SK-N-MC (cell line): ENCODE measurements around the gene RASGRP3.

Source experiments
- DNase-seq: peaks from one replicate; pipeline ENCODE4 v3.0.0-alpha.2; 2011; ENCODE audit warnings: low read depth, low spot score
- H3K27ac ChIP-seq: fragments of 200-600 bp; sonication (generic); 2 replicates; pipeline ENCODE4 v1.5.1; 2016; ENCODE audit warnings: mixed run types
- H3K36me3 ChIP-seq: fragments of 200-600 bp; sonication (generic); 2 replicates; pipeline ENCODE4 v1.6.1; 2017; ENCODE audit warnings: antibody characterized with exemption, low read length, mixed read lengths; ENCODE audit not compliant: insufficient read depth
- H3K4me3 ChIP-seq: fragments of 200-600 bp; sonication (generic); 2 replicates; pipeline ENCODE4 v1.5.1; 2016
- H3K9ac ChIP-seq: fragments of 200-600 bp; sonication (generic); 2 replicates; pipeline ENCODE4 v1.8.0; 2017; ENCODE audit warnings: mixed run types, mixed read lengths; ENCODE audit not compliant: insufficient read length
- H3K9me3 ChIP-seq: fragments of 200-600 bp; sonication (generic); 2 replicates; pipeline ENCODE4 v1.6.1; 2017; ENCODE audit warnings: low read depth, mild to moderate bottlenecking, antibody characterized with exemption, low read length, moderate library complexity, mixed read lengths
- EZH2 ChIP-seq: fragments of 200-600 bp; sonication (generic); IDR thresholded peaks from one replicate; pipeline ENCODE4 v1.6.1; 2017; ENCODE audit warnings: antibody characterized with exemption
- FOXP2 ChIP-seq: optimal IDR thresholded peaks from 2 replicates; pipeline ENCODE3; 2011; ENCODE audit warnings: mild to moderate bottlenecking, moderate library complexity; ENCODE audit not compliant: insufficient read depth; ENCODE audit errors: extremely low read length, control extremely low read depth
- POLR2AphosphoS5 ChIP-seq: IDR thresholded peaks from 2 replicates; pipeline ENCODE4 v1.6.1; 2012; ENCODE audit warnings: mild to moderate bottlenecking, low read depth, low read length, borderline replicate concordance

RASGRP3 gene

DNA sequence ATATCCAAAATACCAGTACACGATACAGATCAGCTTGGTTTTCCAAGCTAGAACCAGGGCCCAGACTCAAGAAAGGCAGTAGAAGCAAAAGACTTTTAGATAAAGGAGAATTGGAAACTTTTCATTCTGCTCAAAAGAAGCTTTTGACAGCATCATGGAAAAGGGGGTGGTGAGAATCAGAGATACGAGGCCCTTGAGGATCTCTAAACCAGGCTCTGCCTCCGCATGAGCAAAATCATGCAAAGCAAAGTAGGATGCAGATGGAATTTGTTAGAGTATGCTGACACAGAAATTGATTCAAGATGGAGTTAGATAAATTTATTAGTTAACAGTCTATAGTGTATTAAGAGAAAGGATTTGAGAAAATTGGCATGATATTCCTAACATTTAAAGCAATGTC lies 82.9 kb downstream of the RASGRP3 start:
- no peak overlapping the region for H3K9ac ChIP-seq
- no peak overlapping the region for H3K4me3 ChIP-seq
- no peak for DNase-seq
- TF ChIP-seq POLR2AphosphoS5, result no peak
- no peak for TF ChIP-seq FOXP2
- TF ChIP-seq EZH2, result no peak
- no peaks in the 10 kb centered on the region for H3K9me3 ChIP-seq
- peak overlapping the region; percentile 44 for H3K27ac ChIP-seq
- no peaks in the 10 kb centered on the region for H3K36me3 ChIP-seq

DNA sequence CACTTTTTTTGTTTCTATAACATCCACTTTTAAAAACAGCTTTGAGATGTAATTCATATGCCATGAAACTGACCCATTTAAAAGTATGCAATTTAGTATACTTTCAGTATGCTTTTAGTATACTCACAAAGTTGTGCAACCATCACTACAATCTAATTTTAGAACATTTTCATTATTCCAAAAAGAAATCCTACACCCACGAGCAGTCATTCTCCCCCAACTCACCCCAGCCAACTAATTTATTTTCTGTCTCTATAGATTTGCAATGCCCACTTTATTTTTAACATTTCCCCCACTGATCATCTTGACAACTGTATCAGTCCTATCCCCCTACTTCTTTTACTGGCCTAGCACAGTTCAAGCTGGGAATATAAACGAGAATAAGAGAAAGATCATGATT lies 83.6 kb downstream of the RASGRP3 start:
- no peaks in the 10 kb centered on the region for H3K36me3 ChIP-seq
- peak overlapping the region; percentile 44 for H3K27ac ChIP-seq
- H3K4me3 ChIP-seq, result no peak overlapping the region
- no peaks in the 10 kb centered on the region for H3K9me3 ChIP-seq
- DNase-seq, result no peak
- H3K9ac ChIP-seq, result no peak overlapping the region
- no peak for TF ChIP-seq FOXP2
- no peak for TF ChIP-seq EZH2
- TF ChIP-seq POLR2AphosphoS5, result no peak

DNA sequence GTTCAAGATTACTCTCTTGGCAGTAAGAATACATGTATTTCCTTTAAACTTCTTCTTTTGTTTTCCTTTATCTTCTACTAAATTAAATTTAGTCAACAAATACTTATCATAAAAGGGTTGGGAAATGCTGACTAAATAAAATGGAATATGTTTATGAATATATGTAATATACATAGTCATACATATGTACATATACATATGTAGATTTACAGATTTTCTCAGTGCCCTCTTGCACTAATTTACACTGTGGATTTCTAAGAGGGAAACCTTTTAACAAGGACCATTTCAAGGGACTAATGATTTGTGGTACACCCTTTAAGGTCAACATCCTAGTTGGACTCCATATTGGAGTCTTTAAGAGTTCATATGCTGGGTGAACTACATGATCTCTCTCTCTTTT lies 85.4 kb downstream of the RASGRP3 start:
- H3K27ac ChIP-seq, result no peak overlapping the region
- no peaks in the 10 kb centered on the region for H3K36me3 ChIP-seq
- no peak overlapping the region for H3K9ac ChIP-seq
- H3K9me3 ChIP-seq, result no peaks in the 10 kb centered on the region
- DNase-seq, result no peak
- TF ChIP-seq EZH2, result no peak
- TF ChIP-seq FOXP2, result no peak
- no peak for TF ChIP-seq POLR2AphosphoS5
- no peak overlapping the region for H3K4me3 ChIP-seq

DNA sequence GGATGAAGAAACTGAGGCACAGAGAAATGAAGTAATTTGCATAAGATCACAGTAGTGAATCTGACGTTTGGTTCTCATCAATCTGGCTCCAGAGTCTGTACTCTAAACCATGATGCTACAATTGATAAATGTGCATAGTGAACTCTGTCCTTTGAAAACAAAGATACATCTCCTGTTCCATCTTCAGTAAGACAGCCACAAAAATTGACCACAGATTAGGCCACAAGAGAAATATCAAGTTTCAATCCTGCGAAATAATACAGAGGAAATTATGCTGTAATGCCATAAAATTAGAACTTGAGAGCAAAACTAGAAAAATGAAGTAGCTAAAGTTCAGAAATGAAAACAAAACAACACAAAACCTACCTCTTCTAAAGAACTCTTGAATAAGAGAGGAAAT lies 94.2 kb downstream of the RASGRP3 start:
- Histone ChIP-seq H3K4me3 (no peak overlapping the region), H3K9ac (no peak overlapping the region), H3K36me3 (no peaks in the 10 kb centered on the region), H3K9me3 (no peaks in the 10 kb centered on the region), H3K27ac (no peak overlapping the region)
- DNase-seq, result no peak
- TF ChIP-seq FOXP2, result no peak

DNA sequence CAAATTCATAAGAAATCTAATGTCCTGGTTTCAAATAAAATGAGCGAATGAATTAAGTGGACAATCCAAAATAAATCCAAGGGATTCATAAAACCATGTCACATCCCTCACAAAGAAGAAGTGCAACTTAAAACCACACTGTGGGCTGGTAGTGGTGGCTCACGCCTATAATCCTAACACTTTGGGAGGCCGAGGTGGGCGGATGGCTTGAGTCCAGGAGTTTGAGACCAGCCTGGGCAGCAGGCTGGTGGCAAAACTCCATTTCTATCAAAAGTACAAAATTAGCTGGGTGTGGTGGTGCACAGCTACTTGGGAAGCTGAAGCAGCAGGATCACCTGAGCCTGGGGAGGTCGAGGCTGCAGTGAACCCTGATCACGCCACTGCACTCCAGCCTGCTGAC lies 97.2 kb downstream of the RASGRP3 start:
- no peak for DNase-seq
- no peak overlapping the region for H3K27ac ChIP-seq
- no peak overlapping the region for H3K9ac ChIP-seq
- no peak overlapping the region for H3K4me3 ChIP-seq
- no peaks in the 10 kb centered on the region for H3K36me3 ChIP-seq
- no peak for TF ChIP-seq POLR2AphosphoS5
- no peak for TF ChIP-seq EZH2
- TF ChIP-seq FOXP2, result no peak
- H3K9me3 ChIP-seq, result no peaks in the 10 kb centered on the region

- H3K27ac ChIP-seq, result no peak overlapping the region
- DNase-seq, result no peak
- no peak overlapping the region for H3K9ac ChIP-seq
- H3K9me3 ChIP-seq, result no peaks in the 10 kb centered on the region
- H3K36me3 ChIP-seq, result no peaks in the 10 kb centered on the region
- H3K4me3 ChIP-seq, result no peak overlapping the region
- no peak for TF ChIP-seq EZH2
- TF ChIP-seq FOXP2, result no peak
- TF ChIP-seq POLR2AphosphoS5, result no peak
Observed at GRCh38 chr2:33577084-33577483, 100.6 kb downstream of the RASGRP3 start.

GRCh38 chr2:33577668-33578067 lies 101.2 kb downstream of the RASGRP3 start:
- DNase-seq, result no peak
- peaks cover 6% of the 10 kb centered on the region; the same call in 1 of the 2 replicates for H3K36me3 ChIP-seq
- no peak overlapping the region for H3K27ac ChIP-seq
- TF ChIP-seq FOXP2 (no peak), POLR2AphosphoS5 (no peak), EZH2 (no peak)
- H3K9me3 ChIP-seq, result no peaks in the 10 kb centered on the region
- H3K4me3 ChIP-seq, result no peak overlapping the region
- no peak overlapping the region for H3K9ac ChIP-seq

GRCh38 chr2:33579227-33579626 lies 102.8 kb downstream of the RASGRP3 start:
- TF ChIP-seq POLR2AphosphoS5, result no peak
- no peak for TF ChIP-seq FOXP2
- no peak for TF ChIP-seq EZH2
- H3K9me3 ChIP-seq, result no peaks in the 10 kb centered on the region
- no peak overlapping the region for H3K9ac ChIP-seq
- H3K4me3 ChIP-seq, result no peak overlapping the region
- peaks cover 20% of the 10 kb centered on the region for H3K36me3 ChIP-seq
- no peak overlapping the region for H3K27ac ChIP-seq
- DNase-seq, result no peak

DNA sequence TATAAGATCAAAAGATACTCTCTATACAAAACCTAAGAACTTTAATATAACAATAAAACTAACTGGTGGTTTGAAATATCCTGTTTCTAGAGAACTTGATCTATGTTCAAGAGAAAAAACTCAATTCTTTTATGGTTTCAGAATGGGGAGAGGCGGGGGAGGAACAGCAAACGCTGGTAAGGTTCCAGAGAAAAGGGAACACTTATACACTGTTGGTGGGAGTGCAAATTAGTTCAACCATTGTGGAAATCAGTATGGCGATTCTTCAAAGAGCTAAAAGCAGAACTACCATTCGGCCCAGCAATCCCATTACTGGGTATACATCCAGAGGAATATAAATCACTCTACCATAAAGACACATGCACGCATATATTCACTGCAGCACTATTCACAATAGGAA lies 105.4 kb downstream of the RASGRP3 start:
- no peak for DNase-seq
- Histone ChIP-seq H3K9ac (no peak overlapping the region), H3K4me3 (no peak overlapping the region), H3K36me3 (peaks cover 42% of the 10 kb centered on the region), H3K9me3 (no peaks in the 10 kb centered on the region), H3K27ac (no peak overlapping the region)
- no peak for TF ChIP-seq FOXP2
- no peak for TF ChIP-seq EZH2
- no peak for TF ChIP-seq POLR2AphosphoS5
